C4-2B (cell line): Measurements from ENCODE around the gene CCHCR1.
"Not testable (repeated sequence)": the region's sequence is repeated elsewhere in the genome, so short reads cannot be mapped to it uniquely, and the experiment has no call there.

ENCODE experiments used
- CTCF ChIP-seq: fragments of 450-650 bp; conservative IDR thresholded peaks from 2 replicates; pipeline ENCODE4 v1.5.1; 2017; ENCODE audit warnings: mild to moderate bottlenecking
- ZFX ChIP-seq: fragments of 450-650 bp; IDR thresholded peaks from 2 replicates; pipeline ENCODE4 v1.6.1; 2017

GRCh38 chr6:31169858-31170599, 12.4 kb upstream of the CCHCR1 start:
- TF ChIP-seq CTCF, ZFX: not testable (repeated sequence)
